ENCODE results near the gene ADAM17.
A peak's percentile ranks its signal among the peaks of the same experiment; 100 is the strongest.
"Not testable (repeated sequence)": the region's sequence is repeated elsewhere in the genome, so short reads cannot be mapped to it uniquely, and the experiment has no call there.

The ADAM17 gene

DNA sequence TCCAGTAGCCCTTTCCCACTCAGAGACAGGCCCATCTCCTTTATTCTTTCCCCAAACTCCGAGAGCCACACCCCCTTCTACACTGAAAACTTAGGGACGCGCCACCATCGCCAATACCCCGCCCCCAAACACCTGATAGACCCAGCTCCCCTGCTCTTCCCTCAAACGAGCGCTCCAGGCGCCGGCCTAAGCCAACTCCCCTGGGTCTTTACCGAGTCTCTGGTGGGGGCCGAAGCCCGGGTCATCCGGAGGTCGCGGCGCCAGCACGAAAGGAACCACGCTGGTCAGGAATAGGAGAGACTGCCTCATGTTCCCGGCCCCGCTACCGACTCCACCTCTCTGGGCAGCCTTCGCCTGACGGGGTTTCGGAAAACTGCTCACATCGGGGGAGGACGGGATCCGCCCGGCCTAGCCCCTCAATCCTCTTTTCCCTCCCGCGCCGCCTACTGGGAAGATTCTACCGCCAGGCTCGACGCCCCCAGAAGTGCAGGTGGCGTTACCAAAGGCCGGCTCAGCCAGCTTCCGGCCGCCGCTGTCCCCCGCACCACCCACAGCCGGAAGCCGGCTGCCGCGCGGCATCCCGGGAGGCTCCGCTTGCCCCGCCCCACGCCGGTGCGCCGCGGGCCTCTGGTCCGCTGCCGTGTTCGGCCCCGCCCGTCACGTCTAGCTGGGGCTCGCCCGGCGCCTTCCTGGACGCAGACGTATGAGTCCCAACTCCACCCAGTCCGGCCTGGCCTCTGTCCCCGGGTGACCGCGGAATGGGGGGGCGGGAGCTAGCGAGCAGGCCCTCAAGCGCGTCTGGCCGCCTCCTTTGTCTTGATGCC lies at the start of gene ADAM17:
Gene ADAM17 (minus strand): TSS at position 534 of the 824 bp plus-strand sequence. CDS start 225 bp downstream, at position 309.
- H3K27ac Mint-ChIP-seq: peak within 1 kb of the TSS; percentile 96
- H3K36me3 Mint-ChIP-seq: peaks cover 4% of the 10 kb centered on the region
- H3K9me3 Mint-ChIP-seq (ENCODE audit: low read depth): no peaks in the 10 kb centered on the region
- H3K4me3 Mint-ChIP-seq: peak within 1 kb of the TSS; percentile 100
- peaks cover 48% of the 10 kb centered on the region for H3K4me1 Mint-ChIP-seq (ENCODE audit: low read depth)
- H3K27me3 Mint-ChIP-seq: no peaks in the 10 kb centered on the region

DNA sequence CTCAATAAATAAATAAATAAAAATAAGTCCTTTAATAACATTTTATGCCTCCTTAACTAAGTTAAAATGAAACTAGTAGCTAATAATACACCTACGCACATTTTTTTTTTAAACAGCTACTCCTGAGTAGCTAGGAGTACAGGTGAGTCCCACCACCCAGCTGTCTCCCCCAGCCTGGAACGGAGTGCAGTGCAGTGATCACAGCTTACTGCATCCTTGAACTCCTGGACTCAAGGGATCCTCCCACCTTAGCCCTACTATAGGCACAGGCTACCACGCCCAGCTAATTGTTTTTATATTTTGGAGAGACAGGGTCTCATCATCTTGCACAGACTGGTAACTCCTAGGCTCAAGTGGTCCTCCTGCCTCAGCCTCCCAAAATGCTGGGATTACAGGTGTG lies 46.8 kb upstream of the ADAM17 start:
- Mint-ChIP-seq H3K9me3 (ENCODE audit: low read depth) (peaks cover 9% of the 10 kb centered on the region), H3K27ac (no peak overlapping the region), H3K4me3 (no peak overlapping the region), H3K4me1 (ENCODE audit: low read depth) (peaks cover 49% of the 10 kb centered on the region), H3K36me3 (peaks cover 24% of the 10 kb centered on the region), H3K27me3 (no peaks in the 10 kb centered on the region)

DNA sequence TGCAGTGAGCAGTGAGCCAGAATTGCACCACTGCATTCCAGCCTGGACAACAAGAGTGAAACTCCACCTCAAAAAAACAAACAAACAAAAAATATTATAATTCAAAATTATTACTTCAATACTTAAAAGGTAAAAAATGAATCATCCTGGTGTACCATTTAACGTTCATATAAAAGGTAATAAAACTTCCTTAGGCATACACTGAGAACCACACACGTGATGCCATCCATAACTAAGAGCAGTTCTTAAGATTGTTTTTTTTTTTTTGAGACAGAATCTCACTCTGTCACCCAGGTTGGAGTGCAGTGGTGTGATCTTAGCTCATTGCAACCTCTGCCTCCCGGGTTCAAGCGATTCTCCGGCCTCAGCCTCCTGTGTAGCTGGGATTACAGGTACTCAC lies 45.8 kb upstream of the ADAM17 start:
- peaks cover 52% of the 10 kb centered on the region for H3K4me1 Mint-ChIP-seq (ENCODE audit: low read depth)
- no peak overlapping the region for H3K27ac Mint-ChIP-seq
- H3K36me3 Mint-ChIP-seq: peaks cover 25% of the 10 kb centered on the region

DNA sequence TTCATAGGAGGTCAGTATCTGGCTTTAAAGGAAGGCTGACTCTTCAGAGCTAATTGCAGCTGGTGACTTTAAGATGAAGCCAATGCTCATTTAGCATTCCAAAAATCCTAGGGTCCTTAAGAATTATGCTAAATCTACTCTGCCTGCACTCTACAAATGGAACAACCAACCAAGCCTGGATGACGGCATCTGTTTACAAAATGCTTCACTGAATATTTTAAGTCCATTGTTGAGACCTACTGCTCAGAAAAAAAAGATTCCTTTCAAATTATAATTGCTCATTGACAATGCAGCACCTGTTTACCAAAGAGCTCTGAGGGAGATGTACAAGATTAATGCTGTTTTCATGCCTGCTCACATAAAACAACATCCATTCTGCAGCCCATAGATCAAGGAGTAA lies 43.8 kb upstream of the ADAM17 start:
- Mint-ChIP-seq H3K27ac (peak overlapping the region; percentile 4), H3K27me3 (no peaks in the 10 kb centered on the region), H3K4me3 (no peak overlapping the region), H3K4me1 (ENCODE audit: low read depth) (peaks cover 54% of the 10 kb centered on the region), H3K36me3 (peaks cover 25% of the 10 kb centered on the region), H3K9me3 (ENCODE audit: low read depth) (peaks cover 9% of the 10 kb centered on the region)

More for the DNA sequence above, 45.8 kb upstream of the ADAM17 start:
- no peak overlapping the region for H3K4me3 Mint-ChIP-seq
- peaks cover 9% of the 10 kb centered on the region for H3K9me3 Mint-ChIP-seq (ENCODE audit: low read depth)
- H3K27me3 Mint-ChIP-seq: no peaks in the 10 kb centered on the region

DNA sequence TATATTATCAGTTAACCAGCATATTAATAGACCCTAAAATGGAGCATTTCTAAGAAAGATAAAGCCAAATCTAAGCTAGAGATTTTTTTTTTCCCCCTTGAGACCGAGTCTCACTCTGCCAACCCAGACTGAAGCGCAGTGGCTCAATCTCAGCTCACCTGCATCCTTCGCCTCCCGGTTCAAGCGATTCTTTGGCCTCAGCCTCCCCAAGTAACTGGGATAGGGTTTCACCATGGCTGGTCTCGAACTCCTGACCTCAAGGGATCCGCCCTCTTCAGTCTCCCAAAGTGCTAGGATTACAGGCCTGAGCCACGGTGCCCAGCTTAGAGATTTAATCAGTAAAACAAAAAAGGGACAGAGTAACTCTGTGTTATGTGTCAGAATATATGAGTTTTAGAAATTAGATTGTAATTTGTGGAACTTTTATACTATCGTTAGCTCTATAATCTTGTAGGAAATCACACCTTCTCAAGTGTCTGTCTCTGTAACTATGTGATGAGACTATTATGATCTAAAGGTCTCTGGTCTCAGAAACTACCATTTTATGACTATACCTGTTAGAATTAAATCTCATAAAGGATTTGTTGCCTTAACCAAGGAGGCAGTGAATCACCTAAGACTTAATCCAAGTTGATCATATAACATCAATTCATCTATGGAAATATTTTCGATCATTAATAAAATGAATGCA lies 41.1 kb upstream of the ADAM17 start:
- Mint-ChIP-seq H3K27ac (peak overlapping the region; percentile 95), H3K27me3 (no peaks in the 10 kb centered on the region), H3K36me3 (peaks cover 25% of the 10 kb centered on the region), H3K4me3 (peak overlapping the region; percentile 57), H3K9me3 (ENCODE audit: low read depth) (peaks cover 9% of the 10 kb centered on the region), H3K4me1 (ENCODE audit: low read depth) (peaks cover 57% of the 10 kb centered on the region)

DNA sequence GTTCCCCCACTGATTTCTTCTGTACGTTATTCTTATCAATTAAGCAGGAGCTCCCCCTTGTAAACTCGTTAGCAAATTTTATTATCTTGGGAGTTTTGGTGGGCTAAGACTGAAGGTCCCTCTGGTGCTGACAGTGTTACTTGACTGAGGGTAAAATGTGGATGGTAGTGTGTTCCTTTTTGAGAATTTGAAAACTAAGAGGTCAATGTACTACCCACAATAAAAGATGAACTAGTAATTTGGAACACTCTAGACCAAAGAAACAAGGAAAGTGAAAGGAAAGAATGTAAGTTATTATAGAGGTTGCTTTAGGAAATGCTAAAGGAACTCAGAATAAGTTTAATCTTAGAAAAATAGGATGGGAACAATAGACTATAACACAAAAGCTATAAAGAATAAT lies 40.1 kb upstream of the ADAM17 start:
- Mint-ChIP-seq H3K27me3 (no peaks in the 10 kb centered on the region), H3K4me1 (ENCODE audit: low read depth) (peaks cover 67% of the 10 kb centered on the region), H3K27ac (peak overlapping the region; percentile 95), H3K4me3 (peak overlapping the region; percentile 70), H3K9me3 (ENCODE audit: low read depth) (peaks cover 9% of the 10 kb centered on the region), H3K36me3 (peaks cover 27% of the 10 kb centered on the region)

DNA sequence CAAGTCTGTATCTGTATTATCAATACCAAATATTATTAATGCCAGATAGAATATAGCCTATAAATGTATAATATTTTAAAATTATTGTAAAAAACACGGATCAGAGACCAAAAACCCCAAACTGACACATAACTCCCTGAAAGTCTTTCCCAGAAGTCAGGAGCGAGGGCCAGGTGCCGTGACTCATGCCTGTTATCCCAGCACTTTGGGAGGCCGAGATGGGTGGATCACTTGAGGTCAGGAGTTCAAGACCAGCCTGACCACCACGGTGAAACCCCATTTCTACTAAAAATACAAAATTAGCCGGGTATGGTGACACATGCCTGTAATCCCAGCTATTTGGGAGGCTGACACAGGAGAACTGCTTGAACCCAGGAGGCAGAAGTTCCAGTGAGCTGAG lies 39.6 kb upstream of the ADAM17 start:
- H3K9me3 Mint-ChIP-seq (ENCODE audit: low read depth); H3K27me3 Mint-ChIP-seq: not testable (repeated sequence)
- Mint-ChIP-seq H3K4me3 (peak overlapping the region; percentile 64), H3K27ac (peak overlapping the region; percentile 95), H3K36me3 (peaks cover 27% of the 10 kb centered on the region), H3K4me1 (ENCODE audit: low read depth) (peaks cover 71% of the 10 kb centered on the region)

DNA sequence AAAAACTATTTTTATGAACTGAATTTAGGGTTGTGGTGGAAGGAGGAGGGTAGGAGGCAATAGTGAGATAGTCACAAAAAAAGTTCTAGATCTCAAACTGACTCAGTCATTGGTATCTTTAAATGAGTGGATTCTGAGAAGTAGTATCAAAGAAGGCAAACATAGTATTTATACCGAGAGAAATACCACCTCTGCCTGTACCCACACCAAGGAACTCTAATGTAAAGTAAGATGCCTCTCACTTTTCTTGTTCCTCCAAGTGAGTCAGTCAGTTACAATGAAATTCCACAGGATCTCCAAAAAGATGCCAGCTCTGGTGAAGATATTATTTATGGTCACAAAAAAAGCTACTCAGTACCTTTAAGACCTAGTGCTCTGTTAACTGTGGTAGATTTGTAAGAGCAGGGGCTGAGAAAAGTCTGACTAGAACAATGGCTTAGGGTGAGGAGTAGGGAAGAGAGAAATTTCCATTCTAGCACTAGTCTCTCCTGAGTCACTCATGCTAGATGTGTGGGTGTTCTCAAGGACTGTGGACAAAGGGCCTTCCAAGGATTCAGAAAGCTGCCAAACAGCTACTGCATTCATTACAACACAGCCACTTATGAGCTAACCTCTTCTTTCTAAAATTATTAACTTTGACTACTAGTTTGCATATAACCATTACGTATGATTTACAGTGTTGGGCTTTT lies 38.9 kb upstream of the ADAM17 start:
- Mint-ChIP-seq H3K9me3 (ENCODE audit: low read depth) (peaks cover 1% of the 10 kb centered on the region), H3K4me3 (peak overlapping the region; percentile 64), H3K27ac (peak overlapping the region; percentile 95), H3K27me3 (no peaks in the 10 kb centered on the region), H3K36me3 (peaks cover 24% of the 10 kb centered on the region), H3K4me1 (ENCODE audit: low read depth) (peaks cover 70% of the 10 kb centered on the region)

DNA sequence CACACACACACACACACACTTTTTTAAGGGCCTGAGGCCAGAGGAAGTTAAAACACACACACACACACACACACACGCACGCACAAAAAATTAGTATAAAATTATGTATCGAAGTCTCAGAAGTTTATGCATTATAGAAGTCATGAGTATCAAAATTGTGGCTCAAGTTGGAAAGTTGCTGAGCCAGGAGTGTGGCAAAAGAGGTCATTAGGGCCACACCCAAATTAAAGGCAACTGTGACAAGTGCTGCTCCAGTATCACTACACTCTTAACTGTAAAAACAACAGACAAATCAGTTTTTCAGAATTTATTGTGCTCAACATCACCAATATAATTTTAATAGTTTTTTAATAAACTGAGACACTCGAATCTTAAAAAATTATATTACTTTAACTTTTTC lies 38.3 kb upstream of the ADAM17 start:
- H3K27ac Mint-ChIP-seq: peak overlapping the region; percentile 95
- H3K27me3 Mint-ChIP-seq: no peaks in the 10 kb centered on the region
- peak overlapping the region; percentile 64 for H3K4me3 Mint-ChIP-seq
- peaks cover 67% of the 10 kb centered on the region for H3K4me1 Mint-ChIP-seq (ENCODE audit: low read depth)
- H3K9me3 Mint-ChIP-seq (ENCODE audit: low read depth): no peaks in the 10 kb centered on the region
- peaks cover 18% of the 10 kb centered on the region for H3K36me3 Mint-ChIP-seq

DNA sequence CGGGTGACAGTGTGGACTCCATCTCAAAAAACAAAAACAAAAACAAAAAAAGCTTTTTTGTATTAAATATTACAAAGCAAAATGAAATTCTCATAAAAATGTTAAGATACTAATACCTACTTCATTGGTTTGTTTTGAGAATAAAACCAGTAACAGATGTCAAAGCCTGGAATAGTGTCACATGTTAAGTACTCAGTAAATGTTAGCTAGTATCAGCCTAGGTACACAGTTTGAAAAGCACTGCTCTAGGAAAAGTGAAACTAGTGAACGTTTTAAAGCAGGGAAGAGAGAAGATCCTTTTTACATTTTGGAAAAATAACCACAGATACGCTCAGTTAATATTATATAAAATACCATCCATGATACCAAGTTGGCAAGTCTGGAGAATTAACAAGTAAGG lies 37.1 kb upstream of the ADAM17 start:
- Mint-ChIP-seq H3K4me1 (ENCODE audit: low read depth) (peaks cover 59% of the 10 kb centered on the region), H3K27me3 (no peaks in the 10 kb centered on the region), H3K4me3 (peak overlapping the region; percentile 28), H3K27ac (peak overlapping the region; percentile 91), H3K36me3 (peaks cover 15% of the 10 kb centered on the region), H3K9me3 (ENCODE audit: low read depth) (no peaks in the 10 kb centered on the region)

DNA sequence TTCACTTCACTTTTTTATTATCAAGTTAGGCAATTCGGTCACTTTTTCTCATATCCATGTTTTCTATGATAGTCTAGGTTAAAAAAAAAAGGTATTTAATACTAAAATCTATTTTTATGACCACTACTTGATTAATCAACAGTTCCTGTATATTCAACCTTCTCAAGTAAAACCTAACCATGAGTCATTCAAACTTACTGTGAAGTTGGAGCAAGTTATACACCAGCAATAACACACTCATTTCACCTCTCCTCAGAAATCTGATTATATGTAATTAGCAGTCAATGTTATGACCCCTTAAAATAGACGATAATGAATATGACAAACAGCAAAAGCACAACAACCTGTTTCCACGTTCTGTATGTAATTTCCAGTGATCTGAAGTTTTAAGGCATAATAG lies 35.0 kb upstream of the ADAM17 start:
- Mint-ChIP-seq H3K4me1 (ENCODE audit: low read depth) (peaks cover 45% of the 10 kb centered on the region), H3K4me3 (peak overlapping the region; percentile 20), H3K9me3 (ENCODE audit: low read depth) (no peaks in the 10 kb centered on the region), H3K36me3 (peaks cover 16% of the 10 kb centered on the region), H3K27me3 (no peaks in the 10 kb centered on the region), H3K27ac (peak overlapping the region; percentile 91)

DNA sequence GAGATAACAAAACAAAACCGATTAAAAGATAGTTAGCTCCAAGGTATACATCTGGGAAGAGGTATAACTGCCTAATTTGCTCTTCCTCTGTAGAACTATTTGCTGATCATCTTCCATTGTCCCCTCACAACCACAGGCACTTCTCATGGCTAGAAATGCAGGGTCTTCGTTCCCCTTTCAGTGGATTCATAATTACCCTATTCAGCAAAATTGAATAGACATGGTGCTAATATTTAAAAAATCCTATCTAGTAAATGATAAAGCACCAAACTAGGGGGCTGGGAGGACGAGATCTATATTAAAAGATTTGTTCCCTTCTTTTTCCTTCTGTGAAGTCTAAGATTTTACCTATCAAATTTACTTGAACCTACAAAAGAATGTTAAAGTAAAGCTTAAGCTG lies 30.8 kb upstream of the ADAM17 start:
- Mint-ChIP-seq H3K27me3 (no peaks in the 10 kb centered on the region), H3K36me3 (peaks cover 17% of the 10 kb centered on the region), H3K9me3 (ENCODE audit: low read depth) (no peaks in the 10 kb centered on the region), H3K27ac (peak overlapping the region; percentile 46), H3K4me3 (no peak overlapping the region), H3K4me1 (ENCODE audit: low read depth) (peaks cover 25% of the 10 kb centered on the region)

DNA sequence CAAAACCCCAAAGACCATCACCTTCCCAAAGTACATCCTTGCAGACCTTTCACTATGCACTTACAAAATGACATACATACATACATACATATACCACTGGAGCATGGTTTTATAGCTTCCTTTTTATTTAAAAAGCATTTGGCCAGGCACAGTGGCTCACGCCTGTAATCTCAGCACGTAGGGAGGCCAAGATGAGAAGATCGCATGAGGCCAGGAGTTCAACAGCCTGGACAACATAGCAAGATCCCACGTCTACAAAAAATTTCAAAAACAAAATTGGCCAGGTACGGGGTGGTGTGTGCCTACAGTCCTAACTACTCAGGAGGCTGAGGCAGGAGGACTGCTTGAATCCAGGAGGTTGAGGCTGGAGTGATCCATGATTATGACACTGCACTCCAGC lies 29.9 kb upstream of the ADAM17 start:
- no peak overlapping the region for H3K4me3 Mint-ChIP-seq
- peak overlapping the region; percentile 58 for H3K27ac Mint-ChIP-seq
- no peaks in the 10 kb centered on the region for H3K27me3 Mint-ChIP-seq
- H3K36me3 Mint-ChIP-seq: peaks cover 20% of the 10 kb centered on the region
- peaks cover 15% of the 10 kb centered on the region for H3K4me1 Mint-ChIP-seq (ENCODE audit: low read depth)
- H3K9me3 Mint-ChIP-seq (ENCODE audit: low read depth): no peaks in the 10 kb centered on the region

DNA sequence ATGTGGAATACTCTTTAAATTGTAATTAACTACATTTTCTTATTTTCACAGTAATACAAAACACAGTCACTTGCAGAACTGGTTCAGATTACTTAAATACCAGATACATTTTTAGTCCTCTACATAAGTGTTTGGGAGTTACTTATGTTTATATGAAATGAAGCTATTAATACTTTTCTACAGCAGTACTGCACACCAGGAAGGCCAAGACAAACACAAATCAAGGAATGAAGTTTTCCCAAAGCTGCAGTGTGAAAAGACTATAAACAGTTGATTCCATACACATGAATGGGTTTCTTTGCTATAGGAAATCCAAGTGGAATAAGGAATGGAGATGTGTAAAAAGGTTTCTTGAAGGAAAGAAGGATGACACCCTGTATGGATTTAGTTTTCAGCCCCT lies 29.3 kb upstream of the ADAM17 start:
- not testable (repeated sequence) for H3K4me3 Mint-ChIP-seq; H3K27me3 Mint-ChIP-seq; H3K4me1 Mint-ChIP-seq (ENCODE audit: low read depth); H3K9me3 Mint-ChIP-seq (ENCODE audit: low read depth)
- H3K27ac Mint-ChIP-seq: peak overlapping the region; percentile 58
- peaks cover 20% of the 10 kb centered on the region for H3K36me3 Mint-ChIP-seq

DNA sequence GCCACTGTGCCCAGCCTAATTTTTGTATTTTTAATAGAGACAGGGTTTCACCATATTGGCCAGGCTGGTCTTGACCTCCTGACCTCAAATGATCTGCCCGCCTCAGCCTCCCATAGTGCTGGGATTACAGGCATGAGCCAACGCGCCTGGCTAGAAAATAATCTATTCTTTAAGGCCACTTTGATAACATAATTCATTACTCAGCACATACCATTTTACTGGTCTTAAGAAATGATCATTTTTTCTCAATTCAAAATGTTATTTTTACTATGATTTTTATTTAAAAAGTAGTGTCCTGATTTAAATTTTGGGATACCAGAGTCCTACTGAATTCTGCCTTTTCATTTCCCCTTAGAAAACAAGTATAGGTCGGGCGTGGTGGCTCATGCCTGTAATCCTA lies 27.0 kb upstream of the ADAM17 start:
- no peak overlapping the region for H3K4me3 Mint-ChIP-seq
- no peak overlapping the region for H3K27ac Mint-ChIP-seq
- H3K4me1 Mint-ChIP-seq (ENCODE audit: low read depth): peaks cover 6% of the 10 kb centered on the region
- H3K27me3 Mint-ChIP-seq: no peaks in the 10 kb centered on the region
- no peaks in the 10 kb centered on the region for H3K9me3 Mint-ChIP-seq (ENCODE audit: low read depth)
- H3K36me3 Mint-ChIP-seq: peaks cover 14% of the 10 kb centered on the region

Data from activated naive CD8-positive, alpha-beta T cell (primary cell).